ENCODE data around the gene PODNL1. TPM values are rescaled to one million over a fixed set of nuclear protein-coding genes. Genes with fewer than 3 reads are reported as not detected.

Gene PODNL1
- total and polyA plus RNA-seq, 2 donors (not counting 1 experiment from before 2014, with no cell fraction given): 2.1 to 6.9 TPM

- Histone ChIP-seq H3K9ac (ENCODE audit: insufficient read depth, low read length) (no peak overlapping the region), H3K4me2 (ENCODE audit: extremely low read depth, insufficient read depth, low read length) (no peak overlapping the region), H3K4me1 (ENCODE audit: control insufficient read depth, extremely low read depth, insufficient read depth, low read length) (no peaks in the 10 kb centered on the region), H3K36me3 (ENCODE audit: control insufficient read depth, insufficient read depth, low read length) (no peaks in the 10 kb centered on the region), H3K27me3 (ENCODE audit: control insufficient read depth, insufficient read depth, low read length) (no peaks in the 10 kb centered on the region), H4K20me1 (ENCODE audit: control insufficient read depth, extremely low read depth, insufficient read depth, low read length) (no peaks in the 10 kb centered on the region), H3K27ac (ENCODE audit: insufficient read depth, low read length) (no peak overlapping the region), H3K4me3 (replicated peaks in 1 of 4; ENCODE audit: control extremely low read depth in 1 of 4, insufficient read depth in 1 of 4, low read depth in 3 of 4, low read length in 4 of 4) (no peak overlapping the region), H2AFZ (ENCODE audit: low read length) (no peak overlapping the region), H3K9me3 (ENCODE audit: control insufficient read depth, insufficient read depth, low read depth, low read length) (no peaks in the 10 kb centered on the region), H3K79me2 (ENCODE audit: control insufficient read depth, insufficient read depth, low read length) (no peaks in the 10 kb centered on the region)
- DNase-seq (ENCODE audit: low read depth in 2 of 2): peak in 1 of 2 donors; percentile 31
- no peak for TF ChIP-seq CTCF (conservative IDR thresholded peaks at IDR 0.05 in 1 of 2, IDR thresholded peaks at IDR 0.05 in 1 of 2; ENCODE audit: low read depth in 1 of 2, low read length in 2 of 2)
- TF ChIP-seq EZH2 (IDR thresholded peaks at IDR 0.05; ENCODE audit: low read length, missing control alignments): no peak
Measured at GRCh38 chr19:13899912-13900584, 38.2 kb downstream of the PODNL1 start.

- no peak overlapping the region for H3K4me3 ChIP-seq (replicated peaks in 1 of 4; ENCODE audit: control extremely low read depth in 1 of 4, insufficient read depth in 1 of 4, low read depth in 3 of 4, low read length in 4 of 4)
- no peak for TF ChIP-seq EZH2 (IDR thresholded peaks at IDR 0.05; ENCODE audit: low read length, missing control alignments)
- TF ChIP-seq CTCF (conservative IDR thresholded peaks at IDR 0.05 in 1 of 2, IDR thresholded peaks at IDR 0.05 in 1 of 2; ENCODE audit: low read depth in 1 of 2, low read length in 2 of 2): no peak
- H3K9me3 ChIP-seq (ENCODE audit: control insufficient read depth, insufficient read depth, low read depth, low read length): no peaks in the 10 kb centered on the region
- H3K27ac ChIP-seq (ENCODE audit: insufficient read depth, low read length): no peak overlapping the region
- no peaks in the 10 kb centered on the region for H4K20me1 ChIP-seq (ENCODE audit: control insufficient read depth, extremely low read depth, insufficient read depth, low read length)
- no peaks in the 10 kb centered on the region for H3K79me2 ChIP-seq (ENCODE audit: control insufficient read depth, insufficient read depth, low read length)
- no peaks in the 10 kb centered on the region for H3K36me3 ChIP-seq (ENCODE audit: control insufficient read depth, insufficient read depth, low read length)
- no peak overlapping the region for H3K4me2 ChIP-seq (ENCODE audit: extremely low read depth, insufficient read depth, low read length)
- H2AFZ ChIP-seq (ENCODE audit: low read length): no peak overlapping the region
- no peaks in the 10 kb centered on the region for H3K27me3 ChIP-seq (ENCODE audit: control insufficient read depth, insufficient read depth, low read length)
- H3K4me1 ChIP-seq (ENCODE audit: control insufficient read depth, extremely low read depth, insufficient read depth, low read length): no peaks in the 10 kb centered on the region
- DNase-seq (ENCODE audit: low read depth in 2 of 2): no peak
- no peak overlapping the region for H3K9ac ChIP-seq (ENCODE audit: insufficient read depth, low read length)
Measured at GRCh38 chr19:13899393-13899792, 38.8 kb downstream of the PODNL1 start.

GRCh38 chr19:13896227-13896626 lies 42.0 kb downstream of the PODNL1 start:
- TF ChIP-seq EZH2 (IDR thresholded peaks at IDR 0.05; ENCODE audit: low read length, missing control alignments) (no peak), CTCF (conservative IDR thresholded peaks at IDR 0.05 in 1 of 2, IDR thresholded peaks at IDR 0.05 in 1 of 2; ENCODE audit: low read depth in 1 of 2, low read length in 2 of 2) (no peak)
- H4K20me1 ChIP-seq (ENCODE audit: control insufficient read depth, extremely low read depth, insufficient read depth, low read length): no peaks in the 10 kb centered on the region
- no peak overlapping the region for H3K4me3 ChIP-seq (replicated peaks in 1 of 4; ENCODE audit: control extremely low read depth in 1 of 4, insufficient read depth in 1 of 4, low read depth in 3 of 4, low read length in 4 of 4)
- H2AFZ ChIP-seq (ENCODE audit: low read length): no peak overlapping the region
- DNase-seq (ENCODE audit: low read depth in 2 of 2): no peak
- no peaks in the 10 kb centered on the region for H3K79me2 ChIP-seq (ENCODE audit: control insufficient read depth, insufficient read depth, low read length)
- no peaks in the 10 kb centered on the region for H3K36me3 ChIP-seq (ENCODE audit: control insufficient read depth, insufficient read depth, low read length)
- no peaks in the 10 kb centered on the region for H3K9me3 ChIP-seq (ENCODE audit: control insufficient read depth, insufficient read depth, low read depth, low read length)
- H3K4me2 ChIP-seq (ENCODE audit: extremely low read depth, insufficient read depth, low read length): no peak overlapping the region
- H3K9ac ChIP-seq (ENCODE audit: insufficient read depth, low read length): no peak overlapping the region
- H3K27ac ChIP-seq (ENCODE audit: insufficient read depth, low read length): no peak overlapping the region
- no peaks in the 10 kb centered on the region for H3K27me3 ChIP-seq (ENCODE audit: control insufficient read depth, insufficient read depth, low read length)
- H3K4me1 ChIP-seq (ENCODE audit: control insufficient read depth, extremely low read depth, insufficient read depth, low read length): no peaks in the 10 kb centered on the region

Data from fibroblast of lung (primary cell).